ENCODE measurements around the gene RFC5.

GRCh38 chr12:117994551-117995438 lies 21.7 kb upstream of the RFC5 start:
- TF ChIP-seq EP300 (IDR thresholded peaks at IDR 0.05), result no peak
- TF ChIP-seq, protein P1, sequence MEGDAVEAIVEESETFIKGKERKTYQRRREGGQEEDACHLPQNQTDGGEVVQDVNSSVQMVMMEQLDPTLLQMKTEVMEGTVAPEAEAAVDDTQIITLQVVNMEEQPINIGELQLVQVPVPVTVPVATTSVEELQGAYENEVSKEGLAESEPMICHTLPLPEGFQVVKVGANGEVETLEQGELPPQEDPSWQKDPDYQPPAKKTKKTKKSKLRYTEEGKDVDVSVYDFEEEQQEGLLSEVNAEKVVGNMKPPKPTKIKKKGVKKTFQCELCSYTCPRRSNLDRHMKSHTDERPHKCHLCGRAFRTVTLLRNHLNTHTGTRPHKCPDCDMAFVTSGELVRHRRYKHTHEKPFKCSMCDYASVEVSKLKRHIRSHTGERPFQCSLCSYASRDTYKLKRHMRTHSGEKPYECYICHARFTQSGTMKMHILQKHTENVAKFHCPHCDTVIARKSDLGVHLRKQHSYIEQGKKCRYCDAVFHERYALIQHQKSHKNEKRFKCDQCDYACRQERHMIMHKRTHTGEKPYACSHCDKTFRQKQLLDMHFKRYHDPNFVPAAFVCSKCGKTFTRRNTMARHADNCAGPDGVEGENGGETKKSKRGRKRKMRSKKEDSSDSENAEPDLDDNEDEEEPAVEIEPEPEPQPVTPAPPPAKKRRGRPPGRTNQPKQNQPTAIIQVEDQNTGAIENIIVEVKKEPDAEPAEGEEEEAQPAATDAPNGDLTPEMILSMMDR (IDR thresholded peaks at IDR 0.05), result no peak

Data from gastroesophageal sphincter (tissue), 3 donors.